Muscle of back (tissue), 11 donors: ENCODE data around the gene SLC16A7. TPM values are rescaled to one million over a fixed set of nuclear protein-coding genes. Genes with fewer than 3 reads are reported as not detected.

Experiments
- DNase-seq, 3 donors: peaks; one replicate each; pipeline versions ENCODE4 v3.0.0 to v3.0.0-alpha.2; 2013
- polyA plus RNA-seq, 10 donors: library from polyadenylated mRNA; unstranded; fragments of 120-200 nt; gene quantifications; one replicate each; pipeline ENCODE4 v1.2.1, GENCODE V29; 2013; ENCODE audit not compliant: insufficient read length in 10 of 10

The SLC16A7 gene
- polyA plus RNA-seq, 10 donors = 4.0 to 6.6 (median 4.8) TPM

- no peak for DNase-seq
Measured at GRCh38 chr12:59665701-59666100, 69.9 kb downstream of the SLC16A7 start.

GRCh38 chr12:59668674-59669073 lies 72.8 kb downstream of the SLC16A7 start:
- no peak for DNase-seq

- DNase-seq = no peak
Measured at GRCh38 chr12:59672273-59672672, 76.4 kb downstream of the SLC16A7 start.

GRCh38 chr12:59675461-59675860 lies 79.6 kb downstream of the SLC16A7 start:
- DNase-seq = no peak

GRCh38 chr12:59677857-59678256 lies 82.0 kb downstream of the SLC16A7 start:
- DNase-seq = no peak

- DNase-seq = no peak
Measured at GRCh38 chr12:59678759-59679411, 83.1 kb downstream of the SLC16A7 start.

- DNase-seq = no peak
Measured at GRCh38 chr12:59689776-59690175, 93.9 kb downstream of the SLC16A7 start.

GRCh38 chr12:59695379-59695778 lies 99.5 kb downstream of the SLC16A7 start:
- peak in 1 of 3 donors; percentile 19 for DNase-seq

GRCh38 chr12:59698600-59698999 lies 102.8 kb downstream of the SLC16A7 start:
- DNase-seq = peak in 1 of 3 donors; percentile 40

GRCh38 chr12:59699421-59700152 lies 103.8 kb downstream of the SLC16A7 start:
- DNase-seq = peak; percentile 22 to 70 (median 46)

- no peak for DNase-seq
Measured at GRCh38 chr12:59700153-59700450, 104.3 kb downstream of the SLC16A7 start.

- peak in 1 of 3 donors; percentile 40 for DNase-seq
Measured at GRCh38 chr12:59708064-59708463, 112.2 kb downstream of the SLC16A7 start.

- DNase-seq = no peak
Measured at GRCh38 chr12:59708484-59708883, 112.7 kb downstream of the SLC16A7 start.

- no peak for DNase-seq
Measured at GRCh38 chr12:59710004-59710628, 114.3 kb downstream of the SLC16A7 start.

- DNase-seq = no peak
Measured at GRCh38 chr12:59710964-59711363, 115.1 kb downstream of the SLC16A7 start.

- DNase-seq = no peak
Measured at GRCh38 chr12:59715434-59715833, 119.6 kb downstream of the SLC16A7 start.

GRCh38 chr12:59716043-59716442 lies 120.2 kb downstream of the SLC16A7 start:
- DNase-seq = no peak

GRCh38 chr12:59717436-59717835 lies 121.6 kb downstream of the SLC16A7 start:
- no peak for DNase-seq

- no peak for DNase-seq
Measured at GRCh38 chr12:59719701-59720100, 123.9 kb downstream of the SLC16A7 start.

- no peak for DNase-seq
Measured at GRCh38 chr12:59723520-59723919, 127.7 kb downstream of the SLC16A7 start.

GRCh38 chr12:59724011-59724695 lies 128.3 kb downstream of the SLC16A7 start:
- no peak for DNase-seq

- DNase-seq = no peak
Measured at GRCh38 chr12:59733200-59733599, 137.4 kb downstream of the SLC16A7 start.

GRCh38 chr12:59734371-59734770 lies 138.5 kb downstream of the SLC16A7 start:
- DNase-seq = no peak
